CD1c-positive myeloid dendritic cell (primary cell): ENCODE measurements around the gene ERBB4.
"Not testable (repeated sequence)": the region's sequence is repeated elsewhere in the genome, so short reads cannot be mapped to it uniquely, and the experiment has no call there.

Experiments used
- DNase-seq: peaks from one replicate; pipeline ENCODE4 v3.0.0-alpha.2; 2016; ENCODE audit errors: extremely low spot score

Gene ERBB4

DNA sequence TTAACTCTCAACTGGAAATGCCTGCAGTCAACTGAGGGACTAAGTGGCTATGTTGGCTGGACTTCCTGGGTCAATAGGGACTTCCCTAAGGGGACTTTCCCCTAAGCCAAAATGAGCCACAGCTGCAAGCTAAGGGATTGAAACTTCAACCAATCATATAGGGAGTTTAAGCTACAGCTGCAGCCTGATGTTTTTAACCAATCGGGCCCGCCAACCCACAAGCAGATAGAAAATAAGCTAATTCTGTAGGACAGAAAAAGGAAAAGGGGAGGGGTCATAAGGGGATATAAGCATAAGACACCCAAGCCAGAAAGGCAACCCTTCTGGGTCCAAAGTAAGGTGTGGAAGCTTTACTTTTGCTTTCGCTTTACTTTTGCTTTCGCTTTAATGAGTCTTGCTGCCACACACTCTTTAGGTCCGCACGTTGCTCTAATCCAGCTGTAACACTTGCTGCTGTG is 927.5 kb downstream of the ERBB4 start:
- no peak for DNase-seq

- DNase-seq: no peak
Measured at GRCh38 chr2:211609127-211609526, 929.5 kb downstream of the ERBB4 start.

DNA sequence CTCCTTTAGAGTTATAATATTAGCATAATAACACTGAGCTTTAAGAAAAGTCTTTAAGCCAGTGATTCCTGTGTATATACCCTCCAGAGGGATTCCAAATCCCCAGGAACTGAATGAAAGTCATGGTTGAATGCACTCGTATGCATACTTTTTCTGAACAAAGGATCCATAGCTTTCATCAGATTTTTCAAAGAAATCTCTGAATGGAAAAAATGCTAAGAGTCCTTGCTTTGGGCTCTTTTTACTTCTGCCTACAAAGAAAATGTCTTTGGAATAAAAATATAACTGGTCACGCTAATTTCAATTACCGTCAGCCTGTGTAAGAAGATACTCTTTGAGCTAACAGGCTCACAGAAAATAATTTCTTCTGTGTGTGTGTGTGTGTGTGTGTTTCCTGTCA is 939.5 kb downstream of the ERBB4 start:
- no peak for DNase-seq

- no peak for DNase-seq
Measured at GRCh38 chr2:211598238-211598637, 940.4 kb downstream of the ERBB4 start.

DNA sequence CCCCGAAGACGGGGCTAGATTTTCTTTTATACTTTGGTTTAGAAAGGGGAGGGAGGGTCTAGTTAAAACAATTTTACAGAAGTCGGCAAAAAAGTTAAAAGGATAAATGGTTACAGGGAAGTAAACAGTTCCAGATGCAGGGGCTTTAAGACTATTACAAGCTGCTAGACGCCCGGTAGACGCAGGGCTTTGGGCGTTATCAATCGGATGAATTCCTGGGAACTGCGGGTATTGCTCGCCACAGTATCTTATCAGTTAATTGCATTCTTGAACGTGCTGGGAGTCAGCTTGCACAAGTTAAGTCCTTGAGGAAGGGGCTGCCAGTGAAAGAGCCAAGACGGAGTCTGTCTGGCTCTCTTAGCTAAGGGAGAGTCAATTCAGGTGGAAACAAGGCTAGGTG is 946.6 kb downstream of the ERBB4 start:
- DNase-seq: not testable (repeated sequence)

- DNase-seq: no peak
Measured at GRCh38 chr2:211591426-211591825, 947.2 kb downstream of the ERBB4 start.

- no peak for DNase-seq
Measured at GRCh38 chr2:211568439-211568838, 970.2 kb downstream of the ERBB4 start.

DNA sequence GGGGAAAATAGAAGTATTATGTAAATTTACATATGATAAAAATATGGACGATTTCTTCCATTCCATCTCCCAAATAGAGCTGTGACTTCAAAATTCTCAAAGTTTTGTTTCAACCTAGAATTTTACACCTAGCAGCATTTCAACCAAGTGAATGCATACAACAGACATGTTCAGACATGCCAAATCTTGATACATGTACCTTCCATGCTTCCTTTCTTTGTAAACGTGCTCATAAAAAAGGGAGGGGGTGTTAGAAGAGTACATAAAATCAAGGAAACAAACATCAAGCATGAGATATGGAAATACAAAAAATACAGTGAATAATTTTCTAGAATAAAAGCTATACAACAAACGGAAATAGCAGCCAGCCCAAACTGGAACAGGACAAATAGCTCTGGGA is 974.2 kb downstream of the ERBB4 start:
- no peak for DNase-seq

- no peak for DNase-seq
Measured at GRCh38 chr2:211545582-211545981, 993.0 kb downstream of the ERBB4 start.

- DNase-seq: no peak
Measured at GRCh38 chr2:211534632-211535031, 1004.0 kb downstream of the ERBB4 start.

- not testable (repeated sequence) for DNase-seq
Measured at GRCh38 chr2:211524248-211524647, 1014.4 kb downstream of the ERBB4 start.

GRCh38 chr2:211516537-211516936 is 1022.1 kb downstream of the ERBB4 start:
- no peak for DNase-seq

- no peak for DNase-seq
Measured at GRCh38 chr2:211514049-211514448, 1024.6 kb downstream of the ERBB4 start.

GRCh38 chr2:211513446-211513845 is 1025.2 kb downstream of the ERBB4 start:
- no peak for DNase-seq

GRCh38 chr2:211512806-211513205 is 1025.8 kb downstream of the ERBB4 start:
- DNase-seq: no peak

- no peak for DNase-seq
Measured at GRCh38 chr2:211503856-211504255, 1034.7 kb downstream of the ERBB4 start.

DNA sequence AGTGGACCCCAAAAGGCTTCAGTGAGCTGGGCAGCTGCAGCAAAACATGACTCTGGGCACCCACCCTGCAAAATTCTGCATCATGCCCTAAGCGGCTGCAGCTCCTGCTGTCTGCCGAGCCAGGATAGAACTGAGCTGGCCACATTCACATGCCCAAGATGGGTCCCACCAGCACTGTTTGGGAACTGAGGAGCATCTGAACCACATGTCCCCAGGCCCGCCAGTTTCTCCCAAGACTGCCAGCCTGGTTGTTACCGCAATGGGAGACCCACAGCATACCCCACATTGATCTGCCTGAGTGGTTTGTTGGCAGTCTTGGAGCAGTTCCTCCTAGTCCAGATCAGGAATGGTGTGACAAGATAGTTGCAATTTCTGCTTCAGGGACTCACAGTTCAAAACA is 1035.4 kb downstream of the ERBB4 start:
- no peak for DNase-seq

- DNase-seq: no peak
Measured at GRCh38 chr2:211498551-211499205, 1039.9 kb downstream of the ERBB4 start.

DNA sequence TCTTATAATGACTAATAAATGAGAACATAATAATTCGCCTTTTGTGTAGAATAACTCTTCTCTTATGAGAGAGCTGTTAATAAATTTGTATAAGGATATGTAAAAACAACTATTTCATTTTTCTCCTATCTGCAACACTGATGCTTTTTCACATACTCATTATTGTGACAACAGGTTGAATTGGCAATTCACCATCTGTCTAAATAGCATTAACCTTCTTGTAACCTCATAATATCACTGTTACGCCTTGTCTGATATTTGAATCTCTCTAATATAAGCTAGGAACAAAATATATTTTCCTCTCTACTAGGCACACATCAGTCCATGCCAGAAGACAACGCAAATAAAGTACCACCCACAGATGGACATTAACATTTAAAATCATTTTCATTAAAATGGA is 1043.3 kb downstream of the ERBB4 start:
- no peak for DNase-seq

GRCh38 chr2:211494536-211494935 is 1044.1 kb downstream of the ERBB4 start:
- DNase-seq: no peak

DNA sequence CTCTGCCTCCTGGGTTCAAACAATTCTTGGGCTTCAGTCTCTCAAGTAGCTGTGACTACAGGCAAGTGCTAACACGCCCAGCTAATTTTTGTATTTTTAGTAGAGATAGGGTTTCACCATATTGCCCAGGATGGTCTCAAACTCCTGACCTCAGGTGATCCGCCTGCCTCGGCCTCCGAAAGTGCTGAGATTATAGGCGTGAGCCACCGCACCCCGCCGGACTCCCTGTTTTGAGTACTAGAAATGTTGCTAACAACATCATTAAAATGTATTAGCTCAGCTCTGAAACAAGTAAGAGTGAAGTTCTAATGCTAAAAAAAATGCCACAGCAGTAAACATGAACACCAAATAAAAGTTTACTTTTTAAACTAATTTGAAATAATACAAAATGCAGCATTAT is 1044.5 kb downstream of the ERBB4 start:
- DNase-seq: no peak

- DNase-seq: no peak
Measured at GRCh38 chr2:211487733-211488132, 1050.9 kb downstream of the ERBB4 start.

DNA sequence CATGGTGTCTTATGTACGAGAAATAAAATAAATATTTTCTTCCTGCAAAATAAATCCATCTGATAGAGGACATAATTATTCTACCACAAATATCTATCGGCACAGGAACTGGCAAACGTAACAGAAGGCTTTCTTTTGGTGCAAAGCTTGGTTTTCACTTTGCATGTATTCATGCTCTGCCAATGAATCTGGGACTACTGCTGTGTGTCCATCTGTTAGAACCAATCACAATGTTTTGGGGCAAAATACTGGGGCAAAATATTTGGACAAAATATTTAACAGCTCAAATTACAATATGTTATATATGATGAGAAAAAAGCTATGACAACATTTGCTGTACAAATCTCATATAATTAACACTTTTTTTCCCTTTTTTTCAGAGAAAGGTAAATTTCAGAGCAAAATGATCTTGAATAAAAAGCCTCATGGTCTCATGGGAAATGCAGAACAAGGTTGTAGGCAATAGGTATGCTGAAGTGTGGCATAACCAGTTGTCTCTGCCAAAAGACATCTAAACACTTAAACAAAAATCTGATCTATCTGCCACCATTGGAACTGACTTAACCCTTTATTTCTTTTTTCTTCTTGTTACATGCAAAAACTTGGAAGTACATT is 1059.0 kb downstream of the ERBB4 start:
- no peak for DNase-seq
